Stomach (tissue), 9 donors: ENCODE data around the gene EMC9. TPM values are rescaled to one million over a fixed set of nuclear protein-coding genes. Genes with fewer than 3 reads are reported as not detected.

Source experiments
- DNase-seq, 2 donors: peaks; one replicate each; pipeline versions ENCODE4 v3.0.0 to v3.0.0-alpha.2; 2013 to 2019
- H3K27ac ChIP-seq, 5 donors: fragments of 200-600 bp in 4 of 5; sonication (generic) in 4 of 5; one replicate each; pipeline ENCODE4 v1.5.1; 2013 to 2019; ENCODE audit warnings: mild to moderate bottlenecking in 1 of 5, moderate library complexity in 1 of 5
- H3K27me3 ChIP-seq, 3 donors: fragments of 200-600 bp; sonication (generic); one replicate each; pipeline ENCODE4 v1.5.1; 2017 to 2019; ENCODE audit warnings: mixed run types in 1 of 3
- H3K36me3 ChIP-seq, 4 donors: fragments of 200-600 bp; sonication (generic); 1 replicate in 3 of 4; 2 replicates in 1 of 4; pipeline ENCODE4 v1.5.1; 2016 to 2019
- H3K4me1 ChIP-seq, 4 donors: fragments of 200-600 bp; sonication (generic); one replicate each; pipeline ENCODE4 v1.5.1; 2016 to 2019
- H3K4me3 ChIP-seq, 4 donors: fragments of 200-600 bp; sonication (generic) in 3 of 4; one replicate each; pipeline ENCODE4 v1.5.1; 2016 to 2019; ENCODE audit warnings: mild to moderate bottlenecking in 1 of 4
- H3K9me3 ChIP-seq, 4 donors: fragments of 200-600 bp; sonication (generic); one replicate each; pipeline ENCODE4 v1.5.1; 2016 to 2019
- EP300 ChIP-seq: sonication (generic); formaldehyde crosslinking; IDR thresholded peaks from one replicate; pipeline ENCODE4 v1.6.1; 2017; ENCODE audit warnings: antibody characterized with exemption
- POLR2A ChIP-seq, 4 donors: fragments of 450-650 bp; IDR thresholded peaks; one replicate each; pipeline ENCODE4 v1.6.1; 2016; ENCODE audit warnings: antibody characterized with exemption in 4 of 4, control low read depth in 2 of 4, mild to moderate bottlenecking in 1 of 4, moderate library complexity in 1 of 4
- POLR2AphosphoS5 ChIP-seq, 3 donors: sonication (generic); formaldehyde crosslinking; IDR thresholded peaks; one replicate each; pipeline ENCODE4 v1.6.1; 2016; ENCODE audit warnings: antibody characterized with exemption in 3 of 3
- WGBS, 5 donors: extraction: QIAGEN DNeasy Blood & Tissue Kit in 3 of 5; methylation state at CpG; one replicate each; pipeline versions ENCODE4 v1.1.5 to v1.1.7; 2013 to 2018; 5-methylcytosine and 5-hydroxymethylcytosine counted together
- intact Hi-C: fragments of 100-400 bp; cut with DNase I; formaldehyde crosslinking; loops from one replicate; pipeline ENCODE4 v1.15.1; 2023; ENCODE audit warnings: low total_unique reads
- polyA plus RNA-seq, 3 donors: library from polyadenylated mRNA; stranded (reverse); fragments of 200-250 nt; gene quantifications; one replicate each; pipeline ENCODE4 v1.2.3, GENCODE V29; 2013
- total RNA-seq, 5 donors: library from RNA; depleted of rRNA; stranded (reverse); fragments of >200 nt; gene quantifications; one replicate each; pipeline versions ENCODE4 v1.1.0 to v1.2.3, GENCODE V29; 2014 to 2016
- TF ChIP-seq, protein P1 (sequence below), 7 experiments: fragments of 450-650 bp in 4 of 7; fragments of 200-600 bp in 3 of 7; sonication (generic) in 3 of 7; IDR thresholded peaks; one replicate each; pipeline ENCODE4 v1.5.1; 2016 to 2019; ENCODE audit warnings: antibody characterized with exemption in 7 of 7, control low read depth in 2 of 7, mild to moderate bottlenecking in 1 of 7
- donor health status: healthy with polysubstance abuse.
- donor health status: Bipolar disorder and iron deficiency.
- donor health status: healthy.

EMC9 gene
- total and polyA plus RNA-seq, 8 donors: 1.3 to 59.6 (median 18.7) TPM

GRCh38 chr14:24115422-24116127 lies 25.8 kb downstream of the EMC9 start:
- no peak for DNase-seq
- TF ChIP-seq EP300 (no peak), POLR2A (IDR thresholded peaks at IDR 0.05) (no peak), POLR2AphosphoS5 (IDR thresholded peaks at IDR 0.05) (no peak)
- TF ChIP-seq, protein P1, sequence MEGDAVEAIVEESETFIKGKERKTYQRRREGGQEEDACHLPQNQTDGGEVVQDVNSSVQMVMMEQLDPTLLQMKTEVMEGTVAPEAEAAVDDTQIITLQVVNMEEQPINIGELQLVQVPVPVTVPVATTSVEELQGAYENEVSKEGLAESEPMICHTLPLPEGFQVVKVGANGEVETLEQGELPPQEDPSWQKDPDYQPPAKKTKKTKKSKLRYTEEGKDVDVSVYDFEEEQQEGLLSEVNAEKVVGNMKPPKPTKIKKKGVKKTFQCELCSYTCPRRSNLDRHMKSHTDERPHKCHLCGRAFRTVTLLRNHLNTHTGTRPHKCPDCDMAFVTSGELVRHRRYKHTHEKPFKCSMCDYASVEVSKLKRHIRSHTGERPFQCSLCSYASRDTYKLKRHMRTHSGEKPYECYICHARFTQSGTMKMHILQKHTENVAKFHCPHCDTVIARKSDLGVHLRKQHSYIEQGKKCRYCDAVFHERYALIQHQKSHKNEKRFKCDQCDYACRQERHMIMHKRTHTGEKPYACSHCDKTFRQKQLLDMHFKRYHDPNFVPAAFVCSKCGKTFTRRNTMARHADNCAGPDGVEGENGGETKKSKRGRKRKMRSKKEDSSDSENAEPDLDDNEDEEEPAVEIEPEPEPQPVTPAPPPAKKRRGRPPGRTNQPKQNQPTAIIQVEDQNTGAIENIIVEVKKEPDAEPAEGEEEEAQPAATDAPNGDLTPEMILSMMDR (IDR thresholded peaks at IDR 0.05): no peak
- Histone ChIP-seq H3K36me3 (peaks cover 25 to 37% (median 35%) of the 10 kb centered on the region in 4 donors), H3K4me1 (peaks cover 19 to 34% (median 33%) of the 10 kb centered on the region in 4 donors), H3K9me3 (no peaks in the 10 kb centered on the region), H3K27ac (peak overlapping the region; percentile 72 to 100 (median 98)), H3K4me3 (peak overlapping the region; percentile 56 to 81 (median 64)), H3K27me3 (no peaks in the 10 kb centered on the region)
- whole genome bisulfite sequencing, 5 donors: 1 to 3% (median 1%) methylated on average over 14 of the region's 14 CpGs
- intact Hi-C loops: no loop called here

DNA sequence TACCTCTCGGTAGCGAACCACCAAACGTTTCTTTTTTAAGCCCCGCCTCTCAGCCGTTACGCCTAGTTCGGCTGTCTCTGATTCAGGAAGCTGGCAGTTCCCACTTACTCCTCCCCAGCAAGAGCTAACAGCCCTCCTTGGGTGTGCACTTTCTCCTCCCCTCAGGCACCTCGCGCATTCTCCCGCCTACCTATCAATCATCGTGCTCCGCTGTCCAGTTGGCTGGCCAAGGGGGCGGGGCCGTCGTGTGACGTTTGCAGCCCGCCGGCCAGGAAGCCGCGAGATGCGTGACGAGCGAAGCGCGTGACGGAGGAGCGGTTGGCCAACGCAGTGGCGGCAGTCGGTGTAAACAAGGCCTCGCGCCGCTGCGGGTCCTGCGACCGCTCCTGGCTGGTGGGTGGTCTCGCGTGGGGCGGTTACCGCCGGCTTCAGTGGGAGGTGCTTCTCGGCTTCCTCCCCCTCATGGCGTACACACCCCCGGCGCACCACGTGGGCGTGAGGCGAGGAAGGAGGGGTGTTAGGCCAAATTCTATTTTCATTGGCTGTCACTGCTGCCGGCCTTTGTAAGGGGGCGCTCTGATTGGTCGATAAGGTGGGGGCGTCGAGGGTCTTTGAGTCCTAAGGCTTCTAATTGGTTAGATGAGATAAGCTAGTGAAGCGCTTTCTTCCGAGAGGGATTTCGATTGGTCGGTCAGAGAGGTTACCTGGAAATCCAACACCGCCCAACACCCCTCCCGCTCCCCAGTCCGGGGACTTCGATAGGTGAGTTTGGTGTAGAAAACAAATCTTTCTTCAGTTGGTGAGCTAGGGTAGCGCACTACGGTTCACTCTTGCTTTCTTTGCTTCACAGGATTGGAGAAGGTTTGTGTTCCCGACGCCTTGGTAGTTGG lies 26.6 kb downstream of the EMC9 start, which contains the start of the genes DCAF11 and NRL:
DCAF11 (plus strand) TSS at position 246 of the 890 bp plus-strand sequence. CDS start 818 bp downstream, outside the sequence.
NRL (minus strand) TSS at position 418 of the 890 bp plus-strand sequence. CDS start 32,101 bp downstream, outside the sequence.
- H3K27ac ChIP-seq: peak within 1 kb of the TSS; percentile 94 to 100 (median 98)
- H3K4me1 ChIP-seq: peaks cover 19 to 38% (median 34%) of the 10 kb centered on the region in 4 donors
- peak within 1 kb of the TSS; percentile 56 to 81 (median 64) for H3K4me3 ChIP-seq
- WGBS, 5 donors: 0 to 1% (median 0%) methylated on average over 59 to 65 of the region's 65 CpGs
- H3K9me3 ChIP-seq: no peaks in the 10 kb centered on the region
- H3K27me3 ChIP-seq: no peaks in the 10 kb centered on the region
- DNase-seq: peak; percentile 97 to 100
- TF ChIP-seq EP300: peak; percentile 84
- no peak for TF ChIP-seq POLR2A (IDR thresholded peaks at IDR 0.05)
- TF ChIP-seq, protein P1 (IDR thresholded peaks at IDR 0.05): no peak
- TF ChIP-seq POLR2AphosphoS5 (IDR thresholded peaks at IDR 0.05): peak; percentile 59 to 85 (median 82)
- peaks cover 18 to 29% (median 27%) of the 10 kb centered on the region in 4 donors for H3K36me3 ChIP-seq
- intact Hi-C loops: no loop called here

GRCh38 chr14:24113801-24114531 lies 27.4 kb downstream of the EMC9 start:
- TF ChIP-seq POLR2A (IDR thresholded peaks at IDR 0.05) (peak in 2 of 4 donors; percentile 42 to 57), EP300 (no peak)
- TF ChIP-seq, protein P1 (IDR thresholded peaks at IDR 0.05): peak in 2 of 7 experiments; percentile 4 to 6
- 0 to 1% (median 0%) methylated on average over 32 to 42 of the region's 42 CpGs for WGBS, 5 donors
- H3K36me3 ChIP-seq: peaks cover 10 to 21% (median 19%) of the 10 kb centered on the region in 4 donors
- H3K4me1 ChIP-seq: peaks cover 22 to 38% (median 36%) of the 10 kb centered on the region in 4 donors
- H3K4me3 ChIP-seq: peak overlapping the region; percentile 56 to 81 (median 64)
- DNase-seq: peak; percentile 75 to 94
- peak overlapping the region; percentile 94 to 100 (median 98) for H3K27ac ChIP-seq
- no peaks in the 10 kb centered on the region for H3K9me3 ChIP-seq
- intact Hi-C loops: no loop called here
- H3K27me3 ChIP-seq: no peaks in the 10 kb centered on the region
